ENCODE measurements around the gene SMAD5.
A peak's percentile ranks its signal among the peaks of the same experiment; 100 is the strongest.

The SMAD5 gene

DNA sequence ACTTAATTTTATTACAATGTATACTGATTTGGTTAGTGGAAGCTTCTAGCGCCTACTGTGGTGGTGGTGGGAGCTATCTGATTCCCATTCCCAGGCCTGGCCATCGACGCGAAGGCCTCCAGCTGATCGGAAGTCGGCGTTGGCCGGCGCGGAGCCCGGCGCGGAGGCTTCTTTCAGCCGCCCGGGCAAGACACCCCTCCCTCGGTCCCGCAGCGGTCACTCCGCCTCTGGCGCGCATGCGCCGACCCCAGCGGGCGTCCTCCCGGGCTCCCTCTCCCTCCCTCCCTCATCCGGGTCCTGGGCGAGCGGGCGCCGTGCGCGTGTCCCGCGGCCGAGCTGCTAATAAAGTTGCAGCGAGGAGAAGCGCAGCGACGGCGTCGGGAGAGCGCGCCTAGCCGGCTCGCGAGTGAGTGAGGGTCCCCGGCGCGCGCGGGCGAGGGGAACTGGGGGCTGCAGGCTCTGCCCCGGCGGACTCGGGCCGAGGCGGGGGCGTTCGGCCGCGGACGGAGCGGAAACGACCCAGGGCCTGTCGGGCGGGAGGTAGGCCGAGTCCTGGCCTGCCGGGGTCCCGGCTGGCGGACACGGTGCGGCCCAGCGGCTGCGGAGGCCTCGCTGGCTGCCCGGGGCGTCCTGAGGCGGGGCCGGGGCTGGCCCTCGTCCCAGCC lies at the start of gene SMAD5:
TSS of gene SMAD5 (plus strand) at position 289 of the 665 bp plus-strand sequence. CDS start 20,916 bp downstream, outside the sequence.
- peak; percentile 67 for DNase-seq (ENCODE audit: low spot score)

DNA sequence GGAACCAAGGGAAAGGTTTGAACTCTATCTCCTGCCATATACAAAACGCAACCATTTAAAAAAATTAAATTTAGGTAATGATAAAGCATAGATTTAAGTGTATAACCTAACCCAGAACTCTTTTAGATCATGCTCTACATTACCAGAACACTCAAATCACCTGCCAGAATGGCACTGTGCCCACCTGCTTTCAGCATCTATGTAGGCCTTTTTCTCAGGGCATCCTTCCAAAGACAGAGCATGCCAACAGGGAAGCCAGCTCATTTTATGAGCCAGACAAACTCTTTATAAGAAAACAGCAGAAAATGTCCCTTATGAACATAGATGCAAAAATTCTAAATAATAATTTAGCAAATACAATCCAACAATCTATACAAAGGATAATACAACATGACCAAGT lies 47.9 kb upstream of the SMAD5 start:
- DNase-seq (ENCODE audit: low spot score) = no peak

DNA sequence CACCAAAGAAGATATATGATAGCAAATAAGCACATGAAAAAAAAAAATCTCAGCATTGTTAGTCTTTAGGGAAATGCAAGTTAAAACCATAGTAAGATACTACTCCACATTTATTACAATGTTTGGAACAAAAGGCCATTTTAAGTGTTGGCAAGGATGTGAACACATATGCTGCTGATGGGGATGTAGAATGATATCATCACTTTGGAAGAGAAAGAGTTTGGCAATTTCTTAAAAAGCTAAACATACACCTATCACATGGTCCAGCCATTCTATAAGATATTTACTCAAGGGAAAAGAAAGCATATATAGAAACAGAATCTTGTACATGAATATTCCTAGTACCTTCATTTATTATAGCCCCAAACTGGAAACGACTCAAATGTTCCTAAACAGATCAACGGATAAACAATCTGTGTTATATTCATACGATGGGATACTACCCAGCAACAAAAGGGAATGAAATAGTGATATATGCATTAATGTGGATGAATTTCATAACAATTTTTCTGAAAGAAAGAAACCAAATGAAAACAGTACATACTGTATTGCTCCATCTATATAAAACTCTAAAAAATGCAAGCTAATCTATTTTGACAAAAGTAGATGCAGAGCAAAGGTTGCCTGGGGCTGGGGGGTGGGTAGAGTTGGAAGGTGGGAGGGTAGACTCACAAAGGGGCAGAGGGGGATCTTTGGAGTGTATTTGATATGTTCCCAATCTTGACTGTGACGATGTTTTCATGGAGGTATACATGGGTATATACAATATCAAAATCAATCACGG lies 45.7 kb upstream of the SMAD5 start:
- no peak for DNase-seq (ENCODE audit: low spot score)

DNA sequence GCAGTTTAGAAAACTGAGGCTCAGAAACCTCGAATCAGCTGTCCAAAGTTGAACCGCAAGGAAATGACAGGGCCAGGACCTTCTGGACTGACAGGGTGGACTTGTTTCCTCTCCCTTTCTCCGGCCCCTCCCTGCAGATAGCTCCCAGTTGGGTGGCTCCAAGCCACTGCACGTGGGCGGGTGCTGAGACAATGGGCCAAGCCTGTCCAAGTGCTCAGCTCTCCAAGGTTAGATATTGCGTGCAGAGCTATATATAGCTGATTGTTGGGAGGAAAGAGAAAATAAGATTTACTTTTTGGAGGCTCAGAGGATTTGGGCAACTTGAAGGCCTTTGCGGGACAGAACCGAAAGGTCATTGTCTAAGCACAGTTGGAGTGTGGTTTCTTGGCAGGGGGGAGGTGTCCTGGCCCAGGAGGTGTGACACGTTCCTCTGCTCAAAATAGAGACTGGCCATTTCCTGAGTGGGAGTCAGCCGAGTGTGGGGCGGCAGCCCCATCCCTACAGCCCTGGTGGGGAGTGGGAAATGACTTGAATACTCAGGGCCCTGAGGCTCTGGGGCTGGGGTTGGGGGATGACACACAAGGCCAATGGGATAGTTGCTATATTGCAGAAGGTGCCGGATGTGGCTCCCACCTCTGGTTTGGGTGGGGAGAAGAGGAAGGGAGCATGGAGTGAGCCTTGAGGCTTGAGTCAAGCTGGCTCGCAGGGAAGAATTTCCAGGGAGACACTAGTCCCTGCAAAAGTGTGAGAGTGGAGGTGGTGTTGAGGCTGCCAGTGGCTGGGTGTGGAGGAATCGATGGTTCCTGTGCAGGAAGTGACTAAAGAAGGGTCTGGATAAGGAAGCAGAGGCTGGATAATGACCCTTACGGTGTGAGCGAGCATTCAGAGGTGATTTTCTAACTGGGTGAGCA lies 44.4 kb upstream of the SMAD5 start:
- DNase-seq (ENCODE audit: low spot score) = no peak

DNA sequence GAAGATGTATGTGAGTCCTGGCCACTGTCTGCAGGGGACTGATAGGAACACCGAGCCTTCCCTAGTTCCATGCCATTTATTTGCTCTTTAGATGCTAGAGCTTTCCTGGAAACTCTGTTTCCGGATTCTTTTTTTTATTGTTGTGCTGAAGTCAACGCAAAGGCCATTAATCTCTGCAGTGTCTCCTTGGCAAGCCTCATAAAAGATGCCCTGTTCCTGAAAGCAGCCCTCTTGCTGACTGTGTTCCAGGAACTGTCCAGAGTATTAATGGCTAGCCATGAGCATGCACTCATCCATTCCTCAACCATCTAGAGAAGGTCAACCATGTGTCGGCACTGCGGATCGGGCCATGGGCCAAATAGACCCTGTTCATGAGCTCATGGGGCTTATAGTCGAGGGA lies 42.9 kb upstream of the SMAD5 start:
- no peak for DNase-seq (ENCODE audit: low spot score)

DNA sequence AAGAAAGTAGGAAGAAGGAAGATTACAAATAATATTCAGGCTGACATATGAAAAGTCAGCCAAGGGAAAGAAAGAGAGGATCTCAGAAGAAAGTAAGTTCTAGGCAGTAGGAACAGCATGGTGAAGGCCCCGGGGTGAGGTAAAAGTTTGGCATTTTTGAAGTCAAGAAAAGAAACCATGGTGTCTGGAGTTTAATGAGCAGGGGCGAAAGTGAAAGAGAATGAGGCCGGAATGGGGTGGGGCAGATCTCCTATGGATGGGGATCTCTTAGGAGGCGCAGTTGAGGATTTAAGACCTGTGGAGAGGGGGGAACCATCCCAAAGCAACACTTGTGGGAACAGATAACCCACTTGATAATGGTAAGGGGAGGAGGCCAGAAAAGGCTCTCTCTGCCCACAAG lies 42.3 kb upstream of the SMAD5 start:
- no peak for DNase-seq (ENCODE audit: low spot score)

DNA sequence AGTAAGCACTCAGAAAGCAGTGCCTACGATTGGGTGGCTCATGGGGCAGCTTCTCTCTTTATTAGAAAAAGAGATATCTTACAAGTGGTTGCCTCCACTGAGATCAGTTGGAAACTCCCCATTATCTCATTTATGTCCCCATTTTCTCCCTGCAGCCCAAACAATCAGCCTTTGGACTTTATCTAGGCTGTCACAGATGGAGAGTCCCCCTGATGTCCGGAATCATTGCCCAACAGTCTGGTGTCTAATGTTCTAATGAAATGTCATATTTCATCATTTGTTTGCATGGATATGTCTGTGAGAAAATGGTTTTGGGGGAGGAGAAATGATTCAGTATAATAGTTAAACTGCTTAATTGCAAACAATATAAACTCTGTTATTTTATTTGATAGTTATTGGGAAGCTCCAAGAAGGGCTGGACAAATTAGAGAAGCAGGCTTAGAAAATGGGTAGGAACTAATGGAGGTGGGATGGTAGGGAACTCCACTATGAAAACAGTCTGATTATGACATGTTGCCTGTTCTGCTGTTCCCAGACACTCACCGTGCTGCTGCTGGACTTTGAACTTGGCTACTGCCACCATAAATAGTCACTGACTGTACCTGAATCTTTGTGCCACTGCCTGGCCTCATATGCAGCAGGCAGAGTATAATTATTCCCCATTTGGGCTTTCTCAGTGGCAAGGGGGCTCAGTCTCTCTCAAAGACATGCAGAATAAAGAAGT lies 38.3 kb upstream of the SMAD5 start:
- DNase-seq (ENCODE audit: low spot score) = no peak

DNA sequence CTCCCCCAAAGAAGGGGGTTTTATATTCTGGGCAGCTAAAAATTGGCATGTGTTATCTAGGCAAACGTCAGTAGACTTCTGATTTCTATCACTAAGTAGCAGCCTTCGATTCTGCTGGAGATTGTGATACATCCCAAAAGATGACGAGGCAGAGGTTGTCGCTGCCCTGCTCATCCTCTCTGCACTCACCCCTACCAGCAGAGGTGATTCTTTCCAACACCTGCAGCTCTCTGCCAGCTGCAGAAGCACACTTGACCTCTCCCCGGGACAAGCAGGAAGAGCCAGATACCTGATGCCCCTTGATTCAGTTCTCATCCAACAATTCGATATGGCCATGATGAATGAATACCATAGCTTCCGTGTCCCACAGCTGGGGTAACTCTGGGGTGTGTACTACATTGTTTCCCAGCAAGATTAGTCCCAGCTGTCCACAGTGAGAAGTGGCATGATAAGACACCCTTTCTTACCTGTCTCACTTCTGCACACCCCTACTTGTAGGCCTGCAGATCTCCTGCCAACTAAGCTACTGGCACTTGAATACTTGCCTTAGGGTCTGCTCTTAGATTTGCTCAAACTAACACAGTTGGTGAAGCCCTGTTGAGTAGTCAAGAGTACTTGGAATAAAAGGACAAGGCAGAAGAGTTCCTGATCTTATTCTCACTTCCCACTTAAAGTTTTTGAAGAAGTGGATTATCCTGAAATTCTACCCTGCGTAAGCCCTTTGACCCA lies 37.6 kb upstream of the SMAD5 start:
- DNase-seq (ENCODE audit: low spot score) = no peak

DNA sequence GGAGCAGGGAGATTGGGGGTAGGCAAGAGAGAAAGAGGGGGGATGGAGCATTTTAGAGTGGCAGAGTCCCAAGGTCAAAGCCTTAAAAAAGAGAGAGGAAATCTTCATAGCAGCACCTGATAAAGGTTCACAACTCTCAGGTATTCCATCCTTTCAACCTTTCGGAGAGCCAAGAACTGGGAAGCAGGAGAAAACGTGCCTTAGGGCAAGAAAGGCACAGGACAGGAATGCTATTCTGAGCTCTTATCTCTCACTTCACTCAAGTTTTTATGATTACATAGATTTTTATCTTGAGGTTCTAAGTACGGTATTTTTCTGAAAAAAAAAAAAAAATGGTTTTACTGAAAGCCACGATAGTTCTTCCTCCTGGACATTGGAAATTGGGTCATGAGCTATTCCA lies 34.5 kb upstream of the SMAD5 start:
- DNase-seq (ENCODE audit: low spot score) = no peak

DNA sequence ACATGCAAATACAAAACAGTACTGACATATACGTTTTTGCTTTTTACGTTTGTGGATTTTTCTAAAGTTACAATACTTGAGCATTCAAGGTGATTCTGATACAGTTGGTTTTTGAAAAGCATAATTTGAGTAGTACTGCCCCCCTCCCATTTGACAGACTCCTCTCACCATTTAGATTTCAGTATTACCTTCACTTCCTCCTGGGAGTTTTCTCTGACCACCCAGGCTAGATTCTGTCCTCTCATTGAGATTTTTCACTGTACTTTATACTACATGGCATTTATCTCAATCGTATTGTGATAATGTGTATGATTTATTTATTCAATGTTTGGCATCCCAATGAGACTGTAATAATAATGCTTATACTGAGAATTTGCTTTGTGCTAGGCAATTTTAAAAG lies 32.8 kb upstream of the SMAD5 start:
- no peak for DNase-seq (ENCODE audit: low spot score)

DNA sequence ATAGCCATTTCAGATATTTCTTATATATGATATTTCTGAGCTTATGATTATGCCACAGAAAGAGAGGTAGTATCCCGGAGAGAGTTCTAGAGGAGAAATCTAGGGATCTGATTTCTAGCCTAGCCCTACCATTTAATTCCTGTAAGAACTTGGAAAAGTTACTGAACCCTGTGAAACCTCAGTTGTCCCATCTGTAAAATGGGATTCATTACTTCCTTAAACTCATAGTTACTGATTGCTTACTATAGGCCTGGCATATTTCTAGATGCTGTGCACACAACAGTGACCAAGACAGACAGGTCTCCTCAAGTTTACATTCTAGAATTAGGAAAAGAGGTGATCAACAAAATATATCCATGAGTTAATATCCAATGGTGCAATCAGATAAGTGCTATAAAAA lies 30.8 kb upstream of the SMAD5 start:
- no peak for DNase-seq (ENCODE audit: low spot score)

DNA sequence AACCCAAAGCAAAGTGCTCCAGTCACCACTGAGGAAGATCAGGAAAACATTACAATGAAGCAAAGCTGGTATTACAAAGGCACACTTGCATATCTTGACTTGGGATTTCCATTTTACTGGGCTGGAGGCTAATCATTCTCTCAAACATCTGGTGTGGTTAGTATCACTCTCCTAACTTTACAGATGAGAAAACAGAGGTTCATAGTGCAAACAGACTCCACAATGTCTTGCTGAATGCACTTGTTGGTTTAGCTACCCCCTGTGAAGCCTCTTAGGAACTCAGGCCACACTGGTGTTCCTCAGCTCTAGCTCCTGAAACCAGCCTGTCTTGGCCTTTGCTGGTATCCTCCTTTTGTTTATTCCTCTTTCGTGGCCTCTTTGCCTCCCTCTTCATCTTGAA lies 29.5 kb upstream of the SMAD5 start:
- no peak for DNase-seq (ENCODE audit: low spot score)

DNA sequence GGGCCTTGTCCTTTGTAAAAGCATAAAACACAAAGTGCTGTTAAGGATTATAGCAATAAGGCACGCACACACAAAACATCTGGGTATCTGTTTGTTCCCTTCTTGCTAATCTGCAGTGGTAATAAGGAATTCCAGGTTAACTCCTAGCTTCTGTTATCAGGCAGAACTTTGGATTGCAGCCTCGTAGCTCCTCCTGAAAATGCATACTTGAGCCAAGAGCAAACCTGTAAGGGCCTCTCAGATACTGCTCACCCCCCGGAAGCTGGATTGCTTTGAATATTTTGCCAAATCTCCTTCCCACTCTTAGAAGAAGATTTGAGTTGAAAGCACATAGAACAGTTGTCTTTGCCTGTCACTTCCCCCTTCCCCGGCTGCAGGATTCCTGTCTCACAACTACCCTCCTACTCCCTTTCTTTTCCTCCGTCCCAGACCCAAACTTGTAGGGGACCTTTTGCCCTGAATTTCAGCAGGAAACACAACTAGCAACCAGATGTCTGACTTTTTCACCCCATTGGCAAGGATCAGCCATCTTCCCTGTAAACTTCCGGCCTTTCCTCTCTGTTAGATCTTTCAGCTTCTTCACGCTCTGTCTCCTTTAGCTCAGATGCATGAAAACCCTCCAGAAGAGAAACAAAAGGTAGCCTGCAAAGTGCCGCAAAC lies 28.2 kb upstream of the SMAD5 start:
- no peak for DNase-seq (ENCODE audit: low spot score)

DNA sequence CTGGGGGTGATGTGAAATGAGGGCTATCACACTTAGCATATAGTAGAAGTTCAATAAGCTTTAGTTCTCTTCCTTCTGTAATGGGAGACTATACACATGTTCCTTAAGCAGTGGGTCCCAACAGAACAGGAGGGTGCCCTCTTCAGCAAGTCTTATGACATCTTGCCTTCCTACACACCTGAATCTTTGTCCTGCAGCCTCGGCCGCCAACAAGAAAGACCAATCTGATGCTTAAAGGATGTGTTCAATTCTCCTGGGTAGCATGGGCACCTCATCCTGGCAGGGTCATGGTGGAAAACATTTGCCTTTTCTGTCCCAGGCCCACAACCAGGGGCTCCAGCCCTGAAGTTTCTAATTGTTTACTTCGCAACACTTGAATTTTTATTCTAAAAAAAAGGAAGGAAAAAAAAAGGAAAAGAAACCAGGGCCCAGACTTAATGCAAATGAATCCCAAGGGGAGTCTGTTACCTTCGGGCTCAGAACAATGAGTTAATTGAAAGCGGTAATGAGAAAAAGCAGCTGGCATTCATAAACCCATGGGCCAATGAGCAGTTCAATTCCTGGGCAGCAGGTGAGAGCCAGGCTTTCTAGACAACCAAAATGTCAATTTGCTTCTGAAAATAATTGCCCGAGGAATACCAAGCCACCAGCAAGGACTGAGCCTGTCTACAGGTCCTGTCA lies 26.2 kb upstream of the SMAD5 start:
- no peak for DNase-seq (ENCODE audit: low spot score)

DNA sequence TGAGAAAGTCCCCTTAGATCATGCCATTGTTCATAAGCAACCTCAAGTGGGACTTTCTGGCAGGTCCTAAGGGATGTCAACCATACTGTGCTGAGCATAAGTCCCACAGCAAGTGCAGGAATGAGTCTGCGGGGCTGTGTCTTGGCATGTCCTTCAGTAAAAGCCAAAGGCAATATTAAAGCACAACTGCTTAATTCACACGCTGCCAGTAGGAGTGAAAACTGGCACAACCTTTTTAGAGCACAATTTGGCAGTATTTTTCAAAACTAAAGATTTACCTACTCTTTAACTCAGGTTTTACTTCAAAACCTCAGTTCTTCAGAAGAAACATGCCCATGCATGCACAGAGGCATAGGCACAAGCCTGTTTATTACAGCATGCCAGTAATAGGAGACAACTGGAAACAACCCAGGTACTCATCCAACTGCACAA lies 24.4 kb upstream of the SMAD5 start:
- DNase-seq (ENCODE audit: low spot score) = no peak

DNA sequence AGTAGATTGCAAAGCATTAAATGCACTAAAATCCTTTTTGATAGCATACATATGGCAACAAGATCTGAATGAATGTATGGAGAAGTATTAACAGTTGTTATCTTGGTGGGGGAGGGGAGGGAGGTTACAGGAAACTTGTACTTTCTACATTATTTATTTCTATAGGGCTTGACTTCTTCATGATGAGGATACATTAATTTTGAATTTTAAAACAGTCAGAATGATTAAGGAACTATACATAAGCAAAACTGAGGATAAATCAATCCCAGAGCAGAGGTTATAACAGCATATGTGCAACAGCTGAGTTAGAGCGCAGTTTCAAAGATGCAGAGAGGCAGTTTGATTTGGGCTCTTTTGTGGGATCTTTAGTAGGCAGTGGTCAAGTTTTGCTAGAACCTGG lies 23.9 kb upstream of the SMAD5 start:
- DNase-seq (ENCODE audit: low spot score) = no peak

DNA sequence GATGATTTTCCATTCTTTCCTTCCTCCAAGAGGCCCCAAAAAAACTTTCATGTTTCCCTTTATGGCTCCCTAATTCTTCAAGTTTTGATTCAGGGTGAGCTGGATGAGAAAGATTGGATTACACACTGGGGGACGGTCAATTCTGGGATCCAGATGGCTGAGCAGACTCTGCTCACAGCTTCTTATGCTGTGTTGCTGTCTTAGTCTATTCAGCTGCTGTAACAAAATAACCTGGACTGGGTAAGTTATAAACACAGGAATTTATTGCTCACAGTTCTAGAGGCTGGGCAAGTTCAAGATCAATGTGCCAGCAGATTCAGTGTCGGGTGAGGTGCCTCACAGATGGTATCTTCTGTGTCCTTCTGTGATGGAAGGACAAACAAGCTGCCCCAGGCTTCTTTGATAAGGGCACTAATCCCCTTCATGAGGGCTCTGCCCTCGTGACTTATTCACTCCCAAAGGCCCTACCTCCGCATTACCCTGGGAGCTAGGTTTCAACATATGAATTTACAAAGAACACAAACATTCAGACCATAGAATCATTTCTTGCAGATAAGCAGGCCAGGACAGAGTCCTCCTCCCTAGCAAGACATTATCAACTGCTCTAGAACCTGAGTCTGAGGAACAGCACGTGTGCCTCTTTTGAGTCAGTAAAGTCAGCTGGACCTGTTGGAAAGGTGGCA lies 23.1 kb upstream of the SMAD5 start:
- no peak for DNase-seq (ENCODE audit: low spot score)

DNA sequence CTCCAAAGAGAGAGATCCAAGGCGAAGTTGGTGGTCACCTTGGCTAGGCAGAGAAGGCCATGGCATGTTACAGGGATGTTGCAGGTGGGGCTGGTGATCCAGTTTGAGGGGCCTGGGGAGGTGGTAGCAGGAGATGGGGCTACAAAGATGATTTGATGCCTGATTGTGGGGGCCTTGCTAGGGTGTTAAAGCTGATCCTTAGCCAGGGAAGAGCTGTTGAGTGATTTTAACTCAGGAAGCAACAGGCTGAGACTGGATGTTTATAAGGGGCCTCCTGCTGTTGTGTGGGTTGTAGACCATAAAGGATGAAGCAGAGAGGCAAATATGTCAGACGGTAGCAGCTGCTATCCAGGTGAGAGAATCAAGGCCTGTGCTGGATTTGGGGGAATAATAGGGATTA lies 19.0 kb upstream of the SMAD5 start:
- no peak for DNase-seq (ENCODE audit: low spot score)

DNA sequence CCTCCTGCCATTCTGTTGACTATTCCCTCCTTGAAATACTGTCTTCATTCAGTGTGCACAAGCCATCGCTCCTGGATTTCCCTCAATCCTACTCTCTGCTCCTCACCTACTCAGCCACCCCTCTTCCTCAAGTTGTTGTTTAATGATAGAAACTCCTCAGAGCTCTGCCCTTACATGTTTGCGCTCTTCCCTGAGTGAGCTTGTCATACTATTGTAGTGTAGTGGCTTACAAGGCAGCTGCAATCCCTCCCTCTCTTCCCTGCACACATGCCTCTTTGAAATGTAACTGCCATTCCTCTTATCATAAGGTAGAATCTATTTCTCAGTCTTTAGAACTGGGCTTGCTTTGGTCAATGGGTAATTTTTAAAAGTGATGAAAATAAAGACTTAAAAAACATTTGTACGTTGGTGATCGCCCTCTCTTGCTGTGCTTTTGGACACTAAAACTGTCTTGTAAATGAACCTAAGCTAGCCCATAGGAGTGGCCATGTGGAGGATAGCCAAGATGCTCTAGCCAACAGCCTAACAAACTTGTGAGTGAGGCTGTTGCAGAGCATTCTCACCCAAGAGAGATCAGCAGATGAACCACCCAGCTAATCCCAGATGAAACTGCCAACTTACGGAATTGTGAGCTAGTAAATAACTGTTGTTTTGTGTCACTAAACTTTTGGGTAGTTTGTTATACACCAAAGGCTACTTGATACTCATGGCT lies 18.1 kb upstream of the SMAD5 start:
- no peak for DNase-seq (ENCODE audit: low spot score)

All from hematopoietic multipotent progenitor cell treated with erythropoietin and hydrocortisone succinate and interleukin-3 and kit ligand, for 15 days (in vitro differentiated cells).